Fibroblast of upper back skin (primary cell): ENCODE data around the gene FKRP.

Experiments used
- DNase-seq: peaks from one replicate; pipeline ENCODE4 v3.0.0-alpha.2; 2013

FKRP gene

GRCh38 chr19:46719629-46720502, 26.0 kb upstream of the FKRP start:
- DNase-seq, result no peak

DNA sequence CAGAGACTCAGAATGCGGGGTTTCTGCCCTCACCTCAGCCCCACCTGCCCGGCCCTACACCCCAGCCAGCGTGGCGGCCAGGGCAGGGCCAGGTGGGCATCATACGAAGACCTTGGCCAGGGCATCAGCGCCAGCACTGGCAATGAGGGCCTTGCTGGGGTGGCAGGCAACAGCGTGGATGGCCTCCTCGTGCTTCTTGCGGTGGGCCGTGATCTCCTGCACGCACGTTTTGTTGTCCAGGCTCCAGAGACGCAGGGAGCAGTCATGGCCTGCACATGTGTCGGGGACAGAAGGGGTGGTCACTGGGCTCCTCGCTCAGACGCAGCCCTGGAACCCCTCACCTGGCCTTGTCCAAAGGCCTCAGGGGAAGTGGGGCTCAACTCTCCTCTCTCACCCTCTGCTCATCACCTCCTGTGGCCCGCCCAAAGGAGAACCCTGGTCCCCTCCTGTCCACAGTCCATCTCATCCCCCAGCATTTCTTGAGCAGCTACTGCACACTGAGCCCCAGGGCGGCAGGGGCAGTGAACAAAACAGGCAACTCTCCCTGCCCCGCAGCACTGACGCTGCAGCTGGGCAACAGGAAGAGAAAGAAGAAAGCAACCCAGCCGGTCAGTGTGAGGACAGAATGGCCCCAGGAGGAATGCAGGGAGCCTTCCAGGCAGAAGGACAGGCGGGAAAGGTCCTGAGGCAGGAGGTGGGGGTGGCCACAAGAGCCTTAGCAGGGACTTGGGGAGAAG, 25.2 kb upstream of the FKRP start:
- DNase-seq, result no peak

GRCh38 chr19:46721269-46722003, 24.4 kb upstream of the FKRP start:
- no peak for DNase-seq

- DNase-seq, result no peak
Measured at GRCh38 chr19:46722004-46722380, 23.9 kb upstream of the FKRP start.

GRCh38 chr19:46722421-46723022, 23.3 kb upstream of the FKRP start:
- no peak for DNase-seq

DNA sequence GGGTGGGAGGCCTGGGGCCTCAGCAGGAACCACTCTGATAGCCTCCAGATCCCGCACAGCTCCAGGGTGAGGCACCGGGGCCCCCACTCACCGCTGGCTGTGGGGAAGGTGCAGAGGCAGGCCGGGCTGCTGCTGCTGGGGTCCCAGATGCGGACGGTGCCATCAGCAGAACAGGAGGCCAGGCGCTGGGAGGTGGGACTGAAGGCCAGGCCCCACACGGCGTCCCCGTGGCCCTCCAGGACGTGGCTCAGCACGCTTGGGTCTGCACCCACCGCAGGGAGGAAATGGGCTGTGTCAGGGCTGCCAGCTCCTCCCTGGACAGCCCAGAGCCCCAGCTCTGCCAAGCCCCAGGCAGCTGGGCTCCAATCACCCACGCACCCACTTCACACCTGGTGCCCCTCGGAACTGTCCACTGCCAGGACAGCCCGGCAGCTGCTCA, 22.8 kb upstream of the FKRP start:
- DNase-seq, result no peak

- no peak for DNase-seq
Measured at GRCh38 chr19:46723471-46723870, 22.4 kb upstream of the FKRP start.

DNA sequence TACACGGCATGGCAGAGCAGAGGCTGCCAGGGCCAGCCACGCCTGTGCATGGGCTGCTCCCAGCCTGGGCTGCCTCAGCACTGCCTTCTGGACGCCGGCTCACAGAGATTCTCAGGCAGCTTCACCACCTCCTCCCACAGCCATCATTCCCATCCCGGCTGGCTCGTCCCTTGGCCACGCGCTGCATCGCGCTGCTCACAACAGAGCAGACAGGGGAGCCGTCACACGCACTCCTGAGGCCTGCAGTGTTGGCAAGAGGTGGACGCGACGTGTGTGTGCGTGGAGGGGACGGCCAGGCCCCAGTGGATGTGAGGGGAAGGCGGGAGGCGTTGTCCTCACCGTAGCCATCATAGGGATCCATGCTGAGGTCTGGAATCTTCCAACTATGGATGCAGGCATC, 21.4 kb upstream of the FKRP start:
- DNase-seq, result no peak

GRCh38 chr19:46725036-46725820, 20.6 kb upstream of the FKRP start:
- no peak for DNase-seq

- no peak for DNase-seq
Measured at GRCh38 chr19:46725859-46726393, 19.9 kb upstream of the FKRP start.

DNA sequence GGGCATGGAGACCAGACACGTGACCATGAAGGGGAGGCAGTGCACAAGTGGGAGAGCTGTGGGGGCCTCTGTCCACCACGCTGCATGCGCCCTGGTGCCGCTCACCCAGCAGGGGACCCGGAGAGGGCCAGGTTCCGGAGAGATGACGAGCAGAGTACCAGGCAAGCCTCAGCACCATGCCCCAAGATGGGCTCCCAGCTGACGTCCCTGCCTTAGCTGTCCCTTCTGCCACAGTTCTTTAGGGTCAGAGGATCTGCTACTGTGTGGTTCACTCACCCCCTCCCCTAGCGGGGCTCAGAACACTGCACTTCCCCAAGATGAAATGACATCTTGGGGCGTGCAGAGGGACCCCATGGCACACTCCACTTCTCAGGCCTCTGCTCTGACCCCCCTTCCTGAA, 19.3 kb upstream of the FKRP start:
- no peak for DNase-seq

DNA sequence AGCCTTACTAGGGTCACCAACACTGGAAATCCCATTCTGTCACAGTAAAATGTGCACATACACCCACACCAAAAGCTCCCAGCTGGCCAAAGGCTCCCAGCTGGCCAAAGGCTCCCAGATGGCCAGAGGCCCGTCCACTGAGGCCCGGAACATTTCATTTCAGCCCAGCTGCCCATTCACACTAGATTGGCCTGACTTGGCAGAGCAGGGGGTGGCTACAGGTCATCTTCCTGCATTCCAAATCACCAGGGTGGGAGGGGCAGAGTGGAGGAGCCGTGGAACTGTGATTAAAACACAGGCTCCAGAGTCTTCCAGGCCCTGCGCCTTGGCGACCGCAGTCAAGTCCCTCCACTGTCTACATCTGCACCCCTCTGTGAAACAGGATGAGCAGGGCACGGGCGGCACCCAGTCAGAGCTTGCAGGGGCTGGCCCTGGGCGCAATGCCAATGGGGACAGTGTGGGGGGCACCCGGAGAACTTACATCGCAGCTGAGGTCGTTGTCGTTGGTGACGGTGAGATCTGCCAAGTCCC, 18.8 kb upstream of the FKRP start:
- no peak for DNase-seq

DNA sequence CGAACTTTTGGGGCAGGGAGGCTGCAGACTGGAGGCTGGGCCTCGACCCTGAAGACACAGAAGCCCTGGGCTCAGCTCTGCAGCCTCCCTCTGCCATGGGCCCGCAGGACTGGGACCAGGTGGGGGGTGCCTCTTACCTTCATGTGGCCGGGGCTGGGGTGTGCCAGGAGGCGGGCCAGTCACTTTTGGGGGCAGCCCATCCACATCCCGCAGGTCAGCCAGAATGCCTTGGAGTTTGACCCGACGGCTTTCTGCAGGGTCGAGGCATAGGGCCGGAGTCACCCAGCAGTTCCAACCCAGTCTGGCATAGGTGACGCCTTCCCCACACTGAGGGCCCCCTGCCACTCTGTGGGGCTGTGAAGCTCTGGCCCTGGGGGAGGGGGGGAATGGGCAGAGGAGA, 18.1 kb upstream of the FKRP start:
- no peak for DNase-seq

DNA sequence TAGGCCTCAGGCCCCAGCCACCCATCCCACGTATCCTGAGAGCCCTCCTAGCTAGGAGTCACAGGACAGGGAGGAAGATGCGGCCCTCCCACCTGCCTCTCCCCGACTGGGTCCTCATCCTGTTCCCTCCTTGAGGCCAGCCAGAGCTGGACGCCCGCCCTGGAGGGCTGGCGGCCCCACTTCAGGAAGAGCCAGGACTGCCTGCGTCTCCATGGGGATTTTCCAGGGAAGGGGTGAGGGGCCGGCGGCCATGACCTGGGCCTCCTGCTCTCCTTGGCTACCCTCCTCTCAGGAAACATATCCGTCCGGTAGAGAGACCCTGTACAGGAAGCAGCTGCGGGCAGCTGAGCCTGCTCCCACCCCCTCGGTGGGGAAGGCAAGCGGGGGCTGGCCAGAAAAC, 17.6 kb upstream of the FKRP start:
- DNase-seq, result no peak

- DNase-seq, result peak; percentile 43
Measured at GRCh38 chr19:46728693-46729339, 17.0 kb upstream of the FKRP start.

GRCh38 chr19:46729696-46730095, 16.2 kb upstream of the FKRP start:
- DNase-seq, result no peak

DNA sequence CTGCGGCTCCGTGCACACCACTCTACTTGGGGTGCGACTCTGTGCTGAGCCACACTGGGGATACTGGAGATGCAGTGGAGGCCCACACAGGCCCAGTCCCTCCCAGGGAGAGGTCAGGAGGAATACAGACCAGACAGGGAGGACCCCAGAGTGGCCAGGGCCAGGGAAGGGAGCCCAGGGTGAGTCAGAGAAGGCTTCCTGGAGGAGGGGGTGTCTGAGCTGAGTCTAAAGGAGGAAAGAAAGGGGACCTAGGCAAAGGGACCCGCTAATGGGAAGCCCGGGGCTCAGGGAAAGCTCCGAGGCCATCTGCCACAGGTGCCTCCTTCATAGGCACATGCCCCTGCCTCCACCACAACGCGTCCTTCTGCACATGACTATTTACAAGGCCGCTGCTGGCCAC, 15.7 kb upstream of the FKRP start:
- DNase-seq, result no peak

DNA sequence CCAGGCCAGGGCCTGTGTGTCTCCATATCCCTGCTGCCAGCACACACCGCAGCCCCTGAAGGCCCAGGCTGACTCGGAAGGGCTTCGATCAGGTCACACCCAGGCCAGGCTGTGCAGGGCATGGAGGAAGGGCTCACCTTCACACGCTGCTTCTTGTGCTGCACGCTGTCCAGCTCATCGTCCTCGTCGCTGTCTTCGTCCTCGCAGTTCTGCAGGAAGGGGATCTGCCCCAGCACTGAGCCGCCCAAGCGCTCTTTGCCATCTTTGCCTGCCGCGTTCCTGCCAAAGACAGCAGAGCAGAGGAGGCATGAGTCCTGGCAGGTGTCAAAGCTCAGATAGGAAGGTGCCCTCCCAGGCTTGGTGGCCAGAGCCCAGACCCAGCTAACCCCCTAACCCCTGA, 15.3 kb upstream of the FKRP start:
- DNase-seq, result no peak

DNA sequence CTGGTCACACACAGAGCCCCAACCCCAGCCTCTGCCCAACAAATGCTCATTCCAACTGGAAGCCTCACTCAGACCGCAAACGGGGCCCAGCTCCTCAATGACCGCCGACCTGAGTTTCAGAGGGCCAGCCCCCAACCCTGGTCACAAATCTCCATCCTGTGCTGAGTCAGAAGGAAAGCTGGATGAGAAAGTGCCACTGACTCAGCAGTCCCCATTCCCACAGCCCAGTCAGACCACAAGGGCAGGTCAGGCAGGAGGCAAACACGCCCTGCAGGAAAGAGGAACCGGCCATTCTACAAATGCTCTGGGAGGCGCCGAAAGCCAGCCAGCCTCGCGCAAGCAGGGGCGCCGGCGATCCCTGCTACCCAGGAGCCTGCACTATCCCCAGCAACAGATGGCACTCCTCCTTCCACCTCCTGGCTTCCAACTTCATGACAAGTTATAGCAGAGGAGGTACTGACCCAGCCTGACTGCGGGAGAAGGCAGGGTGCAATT, 14.8 kb upstream of the FKRP start:
- peak; percentile 79 for DNase-seq

- DNase-seq, result no peak
Measured at GRCh38 chr19:46731584-46731983, 14.3 kb upstream of the FKRP start.
